Cardiac muscle cell (in vitro differentiated cells and primary cell): ENCODE results near the gene TTC33. TPM values are rescaled to one million over a fixed set of nuclear protein-coding genes. Genes with fewer than 3 reads are reported as not detected.

ENCODE experiments used
- DNase-seq, 2 donors: peaks; one replicate each; pipeline versions ENCODE4 v3.0.0 to v3.0.0-alpha.2; 2010 to 2017; ENCODE audit warnings: low read depth in 1 of 2, low spot score in 1 of 2
- H3K27ac ChIP-seq: fragments of 200-600 bp; sonication (generic); 2 replicates; pipeline ENCODE4 v1.5.1; 2016
- H3K27me3 ChIP-seq: fragments of 200-600 bp; sonication (generic); 2 replicates; pipeline ENCODE4 v1.6.0; 2016; ENCODE audit warnings: control low read depth
- H3K36me3 ChIP-seq: fragments of 200-600 bp; sonication (generic); 2 replicates; pipeline ENCODE4 v1.5.1; 2016; ENCODE audit warnings: control low read depth
- H3K4me1 ChIP-seq: fragments of 200-600 bp; sonication (generic); 2 replicates; pipeline ENCODE4 v1.8.1; 2017; ENCODE audit warnings: low read depth, mild to moderate bottlenecking, mixed run types
- H3K4me3 ChIP-seq: fragments of 200-600 bp; sonication (generic); 2 replicates; pipeline ENCODE4 v1.5.1; 2016; ENCODE audit warnings: mild to moderate bottlenecking
- H3K9me3 ChIP-seq: fragments of 200-600 bp; sonication (generic); 2 replicates; pipeline ENCODE4 v1.5.1; 2017; ENCODE audit warnings: low read depth, mild to moderate bottlenecking, control low read depth
- CTCF ChIP-seq: IDR thresholded peaks from 2 replicates; pipeline ENCODE4 v1.5.1; 2012; ENCODE audit warnings: low read depth, mild to moderate bottlenecking, low read length
- polyA plus RNA-seq: library from polyadenylated mRNA; unstranded; fragments of >200 nt; fragmentation: Nextera tagmentation; extraction: Ambion mirVana; gene quantifications from 2 replicates; pipeline ENCODE4 v1.2.1, GENCODE V29; 2016
- total RNA-seq: library from RNA; depleted of rRNA; stranded (reverse); fragments of >200 nt; gene quantifications from 2 replicates; pipeline ENCODE4 v1.2.3, GENCODE V29; 2016

Gene TTC33
- total and polyA plus RNA-seq, 2 experiments from 2014 or later, result 16.3 to 46.7 TPM

- no peak for DNase-seq
- Histone ChIP-seq H3K27ac (no peak overlapping the region), H3K27me3 (no peaks in the 10 kb centered on the region), H3K36me3 (no peaks in the 10 kb centered on the region), H3K4me1 (no peaks in the 10 kb centered on the region), H3K9me3 (no peaks in the 10 kb centered on the region), H3K4me3 (no peak overlapping the region)
- TF ChIP-seq CTCF, result no peak
Measured at GRCh38 chr5:40654377-40654991, 101.3 kb downstream of the TTC33 start.

GRCh38 chr5:40653221-40654022 is 102.3 kb downstream of the TTC33 start:
- no peaks in the 10 kb centered on the region for H3K4me1 ChIP-seq

DNA sequence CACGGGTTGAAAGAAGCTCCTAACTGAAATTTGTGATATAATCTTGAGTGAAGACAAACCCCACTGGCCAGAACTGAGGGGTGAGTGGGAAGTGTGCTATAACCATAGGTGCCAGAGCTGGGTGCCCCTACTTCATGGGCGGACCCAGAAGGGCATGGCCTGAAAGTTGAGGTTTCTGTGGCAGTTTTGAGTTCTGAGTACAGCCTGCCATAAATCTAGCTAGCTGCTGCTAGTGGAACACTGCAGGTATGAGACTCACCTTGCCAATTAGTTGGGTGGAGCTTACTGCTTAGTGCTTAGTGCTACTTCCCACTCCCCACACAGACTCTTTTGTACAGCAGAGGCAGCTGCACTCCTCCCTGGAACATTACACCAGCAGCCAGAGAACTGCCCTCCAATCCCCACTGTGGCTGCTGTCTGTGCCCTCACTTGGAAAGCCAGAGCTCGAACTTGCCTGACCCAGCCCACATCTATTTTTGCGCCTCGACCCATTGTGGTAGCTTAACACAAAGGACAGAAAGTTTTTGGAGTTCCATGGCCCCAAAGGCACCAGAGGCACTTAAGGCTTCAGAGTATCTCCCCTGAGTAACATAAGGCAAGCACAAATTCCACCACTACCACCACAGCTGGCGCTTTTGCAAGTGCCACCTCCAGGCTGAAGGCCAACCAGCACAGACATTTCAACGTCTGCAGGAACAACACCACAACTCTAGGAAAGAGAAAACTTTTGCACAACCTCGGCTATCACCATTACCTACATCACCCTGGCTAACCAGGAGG is 103.1 kb downstream of the TTC33 start:
- Histone ChIP-seq H3K27me3 (no peaks in the 10 kb centered on the region), H3K9me3 (no peaks in the 10 kb centered on the region), H3K4me3 (no peak overlapping the region), H3K27ac (no peak overlapping the region), H3K36me3 (no peaks in the 10 kb centered on the region), H3K4me1 (no peaks in the 10 kb centered on the region)
- DNase-seq, result no peak
- no peak for TF ChIP-seq CTCF

More at GRCh38 chr5:40653221-40654022, 102.3 kb downstream of the TTC33 start:
- no peak for TF ChIP-seq CTCF
- H3K27me3 ChIP-seq, result no peaks in the 10 kb centered on the region
- no peak overlapping the region for H3K4me3 ChIP-seq
- no peaks in the 10 kb centered on the region for H3K9me3 ChIP-seq
- no peaks in the 10 kb centered on the region for H3K36me3 ChIP-seq
- DNase-seq, result no peak
- no peak overlapping the region for H3K27ac ChIP-seq

- TF ChIP-seq CTCF, result no peak
- H3K4me3 ChIP-seq, result no peak overlapping the region
- no peak overlapping the region for H3K27ac ChIP-seq
- no peaks in the 10 kb centered on the region for H3K27me3 ChIP-seq
- DNase-seq, result no peak
- no peaks in the 10 kb centered on the region for H3K4me1 ChIP-seq
- H3K9me3 ChIP-seq, result no peaks in the 10 kb centered on the region
- H3K36me3 ChIP-seq, result no peaks in the 10 kb centered on the region
Measured at GRCh38 chr5:40651201-40651600, 104.6 kb downstream of the TTC33 start.

DNA sequence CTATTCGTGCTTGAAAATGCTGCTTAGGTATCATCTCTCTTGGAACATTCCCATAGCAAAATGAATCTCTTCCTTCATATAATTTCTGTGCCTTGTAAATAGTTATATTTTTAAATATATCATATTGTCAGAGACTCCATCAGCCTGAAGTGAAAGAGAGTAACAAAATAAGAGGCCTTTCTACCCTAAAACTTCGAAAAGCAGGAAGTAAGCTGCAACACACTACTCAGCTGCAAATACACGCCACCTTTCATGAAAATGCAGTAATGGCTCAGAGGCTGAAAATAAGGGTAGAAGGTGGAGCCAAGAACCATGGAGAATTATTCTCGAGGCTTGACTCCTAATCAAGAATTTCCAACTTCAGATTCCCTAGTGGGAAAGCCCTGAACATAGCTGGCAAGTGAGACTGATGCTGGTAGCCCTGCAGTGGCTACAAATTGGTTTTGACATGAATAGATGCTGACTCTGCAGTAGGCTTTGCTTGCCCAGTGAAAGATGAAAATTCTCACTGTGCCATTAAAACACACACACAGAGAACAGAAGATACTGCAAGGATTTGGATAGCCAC is 106.2 kb downstream of the TTC33 start:
- Histone ChIP-seq H3K36me3 (no peaks in the 10 kb centered on the region), H3K4me3 (no peak overlapping the region), H3K9me3 (no peaks in the 10 kb centered on the region), H3K27ac (no peak overlapping the region), H3K27me3 (no peaks in the 10 kb centered on the region), H3K4me1 (no peaks in the 10 kb centered on the region)
- DNase-seq, result no peak
- TF ChIP-seq CTCF, result no peak
